ENCODE data around the gene SUN2.

Gene SUN2

GRCh38 chr22:38755155-38755910, 465 bp downstream of the SUN2 start (continued):
- TF ChIP-seq PRDM4 (tag by site-specific recombination; IDR thresholded peaks at IDR 0.05) (no peak), ZNF214 (tag by site-specific recombination; IDR thresholded peaks at IDR 0.05; ENCODE audit: borderline replicate concordance) (no peak), ZNF560 (tag by site-specific recombination; IDR thresholded peaks at IDR 0.05; ENCODE audit: borderline replicate concordance) (no peak), ZNF2 (tag by site-specific recombination; IDR thresholded peaks at IDR 0.05) (no peak), MYNN (tag by site-specific recombination; IDR thresholded peaks at IDR 0.05; ENCODE audit: borderline replicate concordance) (no peak), FEZF1 (tag by site-specific recombination; IDR thresholded peaks at IDR 0.05) (no peak), ZNF596 (tag by site-specific recombination; IDR thresholded peaks at IDR 0.05) (no peak), ZNF544 (tag by site-specific recombination; IDR thresholded peaks at IDR 0.05) (no peak), ZNF391 (tag by site-specific recombination; IDR thresholded peaks at IDR 0.05; ENCODE audit: borderline replicate concordance, low read depth) (no peak), BCL6B (tag by site-specific recombination; IDR thresholded peaks at IDR 0.05) (no peak), PBX3 (CRISPR knock-in tag; IDR thresholded peaks at IDR 0.05) (no peak), ZNF549 (tag by site-specific recombination; IDR thresholded peaks at IDR 0.05) (no peak), HOXD13 (CRISPR knock-in tag; IDR thresholded peaks at IDR 0.05; ENCODE audit: borderline replicate concordance) (no peak), HOXA7 (CRISPR knock-in tag; IDR thresholded peaks at IDR 0.05; ENCODE audit: borderline replicate concordance) (no peak), ZNF488 (tag by site-specific recombination; IDR thresholded peaks at IDR 0.05) (no peak), ZSCAN18 (tag by site-specific recombination; IDR thresholded peaks at IDR 0.05) (no peak), BCL11A (tag by site-specific recombination; IDR thresholded peaks at IDR 0.05; ENCODE audit: low read depth) (peak; percentile 67; the same call in 1 of the 2 replicates), ZNF211 (tag by site-specific recombination; IDR thresholded peaks at IDR 0.05; ENCODE audit: low read depth) (no peak), ZNF26 (tag by site-specific recombination; IDR thresholded peaks at IDR 0.05) (no peak), ZNF701 (tag by site-specific recombination; IDR thresholded peaks at IDR 0.05) (no peak), ZNF473 (tag by site-specific recombination; IDR thresholded peaks at IDR 0.05) (no peak), SP2 (tag by site-specific recombination; IDR thresholded peaks at IDR 0.05) (peak; percentile 81), ZNF777 (tag by site-specific recombination; IDR thresholded peaks at IDR 0.05; ENCODE audit: borderline replicate concordance) (no peak), ZNF76 (tag by site-specific recombination; IDR thresholded peaks at IDR 0.05; ENCODE audit: borderline replicate concordance, low read depth) (no peak), ZEB2 (tag by site-specific recombination; IDR thresholded peaks at IDR 0.05) (0 out of 2 replicates have a peak, but pooled peaks have one; percentile 19), ZNF266 (tag by site-specific recombination; IDR thresholded peaks at IDR 0.05; ENCODE audit: low read depth) (no peak), ZNF157 (tag by site-specific recombination; IDR thresholded peaks at IDR 0.05) (no peak), KLF10 (tag by site-specific recombination; IDR thresholded peaks at IDR 0.05) (peak; percentile 29; the same call in 1 of the 2 replicates), GLIS1 (tag by site-specific recombination; IDR thresholded peaks at IDR 0.05) (no peak), ZFP41 (tag by site-specific recombination; IDR thresholded peaks at IDR 0.05; ENCODE audit: borderline replicate concordance) (no peak)

All from HEK293 (cell line).